Measurements from ENCODE around the gene LPCAT3.

- TF ChIP-seq GATA3 (IDR thresholded peaks at IDR 0.05; ENCODE audit: low read depth, low read length): no peak
- TF ChIP-seq GATA2 (IDR thresholded peaks at IDR 0.05; ENCODE audit: low read depth, low read length): no peak
Measured at GRCh38 chr12:7013101-7013500, 5.2 kb downstream of the LPCAT3 start.
